Measurements from ENCODE around the gene JPT1. TPM values are rescaled to one million over a fixed set of nuclear protein-coding genes. Genes with fewer than 3 reads are reported as not detected.

The JPT1 gene
- total and polyA plus RNA-seq, 7 experiments from 2014 or later, result 12.3 to 227 (median 42.7) TPM

- intact Hi-C loops (cut with micrococcal nuclease), result no loop called here
- Histone ChIP-seq H3K4me3 (ENCODE audit: low read length) (peak overlapping the region; percentile 84), H3K4me1 (ENCODE audit: control insufficient read depth in 2 of 2, insufficient read depth in 2 of 2, low read length in 2 of 2) (peaks cover 0 to 18% of the 10 kb centered on the region in 2 donors), H3K36me3 (ENCODE audit: control insufficient read depth in 2 of 3, insufficient read depth in 3 of 3, low read length in 3 of 3) (peaks cover 0 to 11% (median 0%) of the 10 kb centered on the region in 3 experiments), H3K27ac (ENCODE audit: low read depth, low read length) (peak overlapping the region; percentile 80), H3K27me3 (ENCODE audit: control insufficient read depth in 2 of 2, insufficient read depth in 2 of 2, low read length in 2 of 2) (no peaks in the 10 kb centered on the region), H3K9me3 (ENCODE audit: control insufficient read depth in 2 of 3, low read length in 3 of 3) (no peaks in the 10 kb centered on the region)
- H3K36me3 Mint-ChIP-seq, result peaks cover 0 to 14% (median 4%) of the 10 kb centered on the region in 5 donors
- H3K27me3 Mint-ChIP-seq, result no peaks in the 10 kb centered on the region
- DNase-seq (peak in 1 of 9 donors; percentile 49), ATAC-seq (no peak)
- CTCF ChIA-PET, result no interaction called here
- H3K9me3 Mint-ChIP-seq, result peaks cover 0 to 5% (median 0%) of the 10 kb centered on the region in 11 donors
- peak overlapping the region; percentile 88 to 98 (median 93) for H3K4me3 Mint-ChIP-seq
- POLR2A ChIA-PET, result interaction anchor here (1.1 kb wide), 1 partner anchor 15 kb away, joined by 4 read pairs; no protein-coding TSS in a partner anchor
- peak overlapping the region; percentile 65 to 95 (median 85) for H3K27ac Mint-ChIP-seq
- peaks cover 11 to 44% (median 39%) of the 10 kb centered on the region in 7 donors for H3K4me1 Mint-ChIP-seq
These were observed 1.2 kb downstream of the JPT1 start for GRCh38 chr17:75152922-75153779.

- Histone ChIP-seq H3K36me3 (ENCODE audit: control insufficient read depth in 2 of 3, insufficient read depth in 3 of 3, low read length in 3 of 3) (peaks cover 0 to 17% (median 0%) of the 10 kb centered on the region in 3 experiments), H3K27ac (ENCODE audit: low read depth, low read length) (no peak overlapping the region), H3K9me3 (ENCODE audit: control insufficient read depth in 2 of 3, low read length in 3 of 3) (no peaks in the 10 kb centered on the region), H3K4me3 (ENCODE audit: low read length) (peak overlapping the region; percentile 84), H3K27me3 (ENCODE audit: control insufficient read depth in 2 of 2, insufficient read depth in 2 of 2, low read length in 2 of 2) (no peaks in the 10 kb centered on the region), H3K4me1 (ENCODE audit: control insufficient read depth in 2 of 2, insufficient read depth in 2 of 2, low read length in 2 of 2) (peaks cover 0 to 18% of the 10 kb centered on the region in 2 donors)
- ATAC-seq (no peak), DNase-seq (no peak)
- H3K27ac Mint-ChIP-seq, result peak overlapping the region in 7 of 9 donors; percentile 1 to 95 (median 83)
- POLR2A ChIA-PET, result interaction anchor here (1.1 kb wide), 1 partner anchor 16 kb away, joined by 4 read pairs; no protein-coding TSS in a partner anchor
- peak overlapping the region; percentile 88 to 98 (median 93) for H3K4me3 Mint-ChIP-seq
- CTCF ChIA-PET, result no interaction called here
- H3K9me3 Mint-ChIP-seq, result peaks cover 0 to 5% (median 0%) of the 10 kb centered on the region in 11 donors
- intact Hi-C loops (cut with micrococcal nuclease), result no loop called here
- peaks cover 0 to 20% (median 4%) of the 10 kb centered on the region in 5 donors for H3K36me3 Mint-ChIP-seq
- H3K27me3 Mint-ChIP-seq, result no peaks in the 10 kb centered on the region
- H3K4me1 Mint-ChIP-seq, result peaks cover 12 to 49% (median 39%) of the 10 kb centered on the region in 7 donors
These were observed 1.8 kb downstream of the JPT1 start for GRCh38 chr17:75152523-75152921.

GRCh38 chr17:75151930-75152329 lies 2.4 kb downstream of the JPT1 start:
- Mint-ChIP-seq H3K27me3 (no peaks in the 10 kb centered on the region), H3K9me3 (peaks cover 0 to 5% (median 0%) of the 10 kb centered on the region in 11 donors), H3K4me1 (peaks cover 18 to 52% (median 37%) of the 10 kb centered on the region in 7 donors), H3K27ac (peak overlapping the region in 4 of 9 donors; percentile 19 to 95 (median 88)), H3K36me3 (peaks cover 0 to 24% (median 7%) of the 10 kb centered on the region in 5 donors), H3K4me3 (peak overlapping the region in 7 of 10 donors; percentile 12 to 98 (median 93))
- ChIA-PET CTCF (no interaction called here), POLR2A (interaction anchor here (0.7 to 1.2 kb wide), 3 partner anchors 38 to 109 kb away, joined by 3 read pairs; partner anchors contain the start of genes GGA3 and MRPS7)
- DNase-seq, result no peak
- ATAC-seq, result no peak
- H3K4me1 ChIP-seq (ENCODE audit: control insufficient read depth in 2 of 2, insufficient read depth in 2 of 2, low read length in 2 of 2), result peaks cover 0 to 18% of the 10 kb centered on the region in 2 donors
- peaks cover 0 to 23% (median 0%) of the 10 kb centered on the region in 3 experiments for H3K36me3 ChIP-seq (ENCODE audit: control insufficient read depth in 2 of 3, insufficient read depth in 3 of 3, low read length in 3 of 3)
- no peaks in the 10 kb centered on the region for H3K9me3 ChIP-seq (ENCODE audit: control insufficient read depth in 2 of 3, low read length in 3 of 3)
- intact Hi-C loops (cut with micrococcal nuclease), result no loop called here
- H3K27me3 ChIP-seq (ENCODE audit: control insufficient read depth in 2 of 2, insufficient read depth in 2 of 2, low read length in 2 of 2), result no peaks in the 10 kb centered on the region
- no peak overlapping the region for H3K4me3 ChIP-seq (ENCODE audit: low read length)
- no peak overlapping the region for H3K27ac ChIP-seq (ENCODE audit: low read depth, low read length)

GRCh38 chr17:75147878-75148546 lies 6.3 kb downstream of the JPT1 start:
- Histone ChIP-seq H3K27ac (ENCODE audit: low read depth, low read length) (no peak overlapping the region), H3K36me3 (ENCODE audit: control insufficient read depth in 2 of 3, insufficient read depth in 3 of 3, low read length in 3 of 3) (peaks cover 0 to 46% (median 0%) of the 10 kb centered on the region in 3 experiments), H3K4me3 (ENCODE audit: low read length) (no peak overlapping the region), H3K4me1 (ENCODE audit: control insufficient read depth in 2 of 2, insufficient read depth in 2 of 2, low read length in 2 of 2) (peaks cover 0 to 6% of the 10 kb centered on the region in 2 donors), H3K9me3 (ENCODE audit: control insufficient read depth in 2 of 3, low read length in 3 of 3) (no peaks in the 10 kb centered on the region), H3K27me3 (ENCODE audit: control insufficient read depth in 2 of 2, insufficient read depth in 2 of 2, low read length in 2 of 2) (no peaks in the 10 kb centered on the region)
- Mint-ChIP-seq H3K4me1 (peaks cover 17 to 36% (median 20%) of the 10 kb centered on the region in 7 donors), H3K4me3 (no peak overlapping the region), H3K27ac (peak overlapping the region in 3 of 9 donors; percentile 32 to 51 (median 46)), H3K27me3 (no peaks in the 10 kb centered on the region), H3K9me3 (no peaks in the 10 kb centered on the region), H3K36me3 (peaks cover 0 to 40% (median 11%) of the 10 kb centered on the region in 5 donors)
- ChIA-PET POLR2A (interaction anchor here (0.6 to 2.5 kb wide), 3 partner anchors 9 to 91 kb away, joined by 4 to 6 read pairs (median 6); no protein-coding TSS in a partner anchor), CTCF (interaction anchor here (0.6 to 2.1 kb wide), 3 partner anchors 17 to 415 kb away, joined by 3 to 12 read pairs (median 6); partner anchors contain the start of gene NT5C)
- peak; percentile 51 for ATAC-seq
- intact Hi-C loops (cut with micrococcal nuclease), result no loop called here
- no peak for DNase-seq

- no peak overlapping the region for H3K4me3 ChIP-seq (ENCODE audit: low read length)
- H3K9me3 ChIP-seq (ENCODE audit: control insufficient read depth in 2 of 3, low read length in 3 of 3), result no peaks in the 10 kb centered on the region
- no peaks in the 10 kb centered on the region for H3K9me3 Mint-ChIP-seq
- intact Hi-C loops (cut with micrococcal nuclease), result no loop called here
- H3K36me3 Mint-ChIP-seq, result peaks cover 0 to 40% (median 11%) of the 10 kb centered on the region in 5 donors
- H3K4me1 Mint-ChIP-seq, result peaks cover 5 to 24% (median 8%) of the 10 kb centered on the region in 7 donors
- POLR2A ChIA-PET, result interaction anchor here (0.8 to 1.6 kb wide), 2 partner anchors 8 to 59 kb away, joined by 3 to 8 read pairs; partner anchors contain the start of genes JPT1 and SLC16A5
- peak overlapping the region in 3 of 9 donors; percentile 2 to 65 (median 49) for H3K27ac Mint-ChIP-seq
- no peaks in the 10 kb centered on the region for H3K27me3 ChIP-seq (ENCODE audit: control insufficient read depth in 2 of 2, insufficient read depth in 2 of 2, low read length in 2 of 2)
- CTCF ChIA-PET, result interaction anchor here (1.8 kb wide), 1 partner anchor 15 kb away, joined by 6 read pairs; the partner anchor contains the start of gene NT5C
- no peak overlapping the region for H3K27ac ChIP-seq (ENCODE audit: low read depth, low read length)
- no peaks in the 10 kb centered on the region for H3K27me3 Mint-ChIP-seq
- DNase-seq (no peak), ATAC-seq (no peak)
- H3K4me1 ChIP-seq (ENCODE audit: control insufficient read depth in 2 of 2, insufficient read depth in 2 of 2, low read length in 2 of 2), result peaks cover 0 to 3% of the 10 kb centered on the region in 2 donors
- no peak overlapping the region for H3K4me3 Mint-ChIP-seq
- H3K36me3 ChIP-seq (ENCODE audit: control insufficient read depth in 2 of 3, insufficient read depth in 3 of 3, low read length in 3 of 3), result peaks cover 0 to 46% (median 0%) of the 10 kb centered on the region in 3 experiments
These were observed 7.7 kb downstream of the JPT1 start for GRCh38 chr17:75146592-75146991.
